OCI-M1 (cell line): ENCODE data around the gene TMEM138.

ENCODE experiments used
- DNase-seq: peaks from one replicate; lab custom pipeline; 2025; lab: John Stamatoyannopoulos, UW

The TMEM138 gene

GRCh38 chr11:61361741-61362541, at the start of gene TMEM138, which contains the start of gene CYB561A3:
TMEM138 (plus strand) TSS chr11:61362374; CDS start chr11:61364391, 2,017 bp downstream.
CYB561A3 (minus strand) TSS chr11:61361882; CDS start chr11:61356713, 5,169 bp downstream.
- peak; percentile 97 for DNase-seq

- no peak for DNase-seq
These were observed 46.9 kb upstream of the TMEM138 start for GRCh38 chr11:61315260-61315659.

- no peak for DNase-seq
These were observed 36.3 kb upstream of the TMEM138 start for GRCh38 chr11:61325649-61326414.

- no peak for DNase-seq
These were observed 34.5 kb upstream of the TMEM138 start for GRCh38 chr11:61327669-61328071.

GRCh38 chr11:61328351-61328750, 33.8 kb upstream of the TMEM138 start:
- DNase-seq, result no peak

GRCh38 chr11:61329871-61330270, 32.3 kb upstream of the TMEM138 start:
- no peak for DNase-seq

GRCh38 chr11:61331651-61332050, 30.5 kb upstream of the TMEM138 start:
- peak; percentile 42 for DNase-seq

GRCh38 chr11:61332281-61332796, 29.8 kb upstream of the TMEM138 start:
- DNase-seq, result no peak

- DNase-seq, result peak; percentile 97
These were observed 29.2 kb upstream of the TMEM138 start, which contains the start of the genes DDB1 and TKFC for GRCh38 chr11:61332797-61333549. DDB1 (minus strand) TSS chr11:61333105; CDS start chr11:61332968, 137 bp downstream. TKFC (plus strand) TSS chr11:61333228; CDS start chr11:61334729, 1,501 bp downstream.

GRCh38 chr11:61333550-61334433, 28.4 kb upstream of the TMEM138 start:
- DNase-seq, result peak; percentile 58

- peak; percentile 23 for DNase-seq
These were observed 27.5 kb upstream of the TMEM138 start for GRCh38 chr11:61334434-61335354.

GRCh38 chr11:61335355-61335710, 26.8 kb upstream of the TMEM138 start:
- peak; percentile 25 for DNase-seq

GRCh38 chr11:61336171-61336935, 25.8 kb upstream of the TMEM138 start:
- DNase-seq, result peak; percentile 91

GRCh38 chr11:61337706-61338470, 24.3 kb upstream of the TMEM138 start:
- DNase-seq, result no peak

GRCh38 chr11:61338783-61339489, 23.2 kb upstream of the TMEM138 start:
- no peak for DNase-seq

GRCh38 chr11:61339490-61339878, 22.7 kb upstream of the TMEM138 start:
- DNase-seq, result no peak

GRCh38 chr11:61340979-61341378, 21.2 kb upstream of the TMEM138 start:
- DNase-seq, result no peak

- DNase-seq, result no peak
These were observed 20.5 kb upstream of the TMEM138 start for GRCh38 chr11:61341706-61342105.
